Kidney (tissue), 14 donors: ENCODE measurements around the gene ELOVL1. TPM values are rescaled to one million over a fixed set of nuclear protein-coding genes. Genes with fewer than 3 reads are reported as not detected.
A peak's percentile ranks its signal among the peaks of the same experiment; 100 is the strongest.

Experiments
- DNase-seq, 5 donors: peaks; one replicate each; pipeline ENCODE4 v3.0.0-alpha.2; 2013 to 2020
- FAIRE-seq: peaks from 2 replicates; lab custom pipeline; 2012; peaks lifted over from hg19 to GRCh38; lab: Jason Lieb, UNC
- H3K27ac ChIP-seq, 2 donors: one replicate each; pipeline ENCODE4 v1.7.0; 2013; ENCODE audit warnings: low read depth in 2 of 2, low read length in 2 of 2, inconsistent platforms in 1 of 2
- H3K27me3 ChIP-seq: one replicate; pipeline ENCODE4 v1.7.1; 2013; ENCODE audit warnings: low read length, inconsistent platforms; ENCODE audit not compliant: control insufficient read depth, insufficient read depth
- H3K36me3 ChIP-seq, 3 donors: one replicate each; pipeline versions ENCODE4 v1.7.0 to v1.7.1; 2013; ENCODE audit warnings: low read length in 3 of 3, control low read depth in 1 of 3, inconsistent platforms in 1 of 3; ENCODE audit not compliant: insufficient read depth in 3 of 3, control insufficient read depth in 2 of 3
- H3K4me1 ChIP-seq, 3 donors: one replicate each; pipeline versions ENCODE4 v1.7.0 to v1.7.1; 2013; ENCODE audit warnings: low read length in 3 of 3, inconsistent platforms in 1 of 3, low read depth in 1 of 3; ENCODE audit not compliant: control insufficient read depth in 2 of 3, insufficient read depth in 2 of 3
- H3K4me3 ChIP-seq, 3 donors: one replicate each; pipeline versions ENCODE4 v1.7.0 to v1.8.1; 2013; ENCODE audit warnings: low read length in 3 of 3, control low read depth in 1 of 3, inconsistent platforms in 1 of 3
- H3K9ac ChIP-seq, 3 donors: one replicate each; pipeline versions ENCODE4 v1.7.0 to v1.7.1; 2013; ENCODE audit warnings: low read length in 3 of 3, control low read depth in 1 of 3, inconsistent platforms in 1 of 3
- H3K9me3 ChIP-seq, 3 donors: one replicate each; pipeline versions ENCODE4 v1.7.0 to v1.7.1; 2013; ENCODE audit warnings: low read length in 3 of 3, control low read depth in 1 of 3, inconsistent platforms in 1 of 3; ENCODE audit not compliant: control insufficient read depth in 2 of 3, insufficient read depth in 1 of 3
- CTCF ChIP-seq: IDR thresholded peaks from 3 replicates; pipeline ENCODE4 v1.5.1; 2012; ENCODE audit warnings: mild to moderate bottlenecking, moderate library complexity, borderline replicate concordance; ENCODE audit not compliant: insufficient read depth; ENCODE audit errors: extremely low read depth
- intact Hi-C: fragments of 100-400 bp; cut with DNase I; formaldehyde crosslinking; loops from one replicate; pipeline ENCODE4 v1.11.1; 2022
- polyA plus RNA-seq: library from polyadenylated mRNA; stranded (reverse); fragments of 350-450 nt; fragmentation: Illumina TruSeq; extraction: RNeasy Lipid Tissue Mini Kit (QIAGEN cat#74804); gene quantifications from one replicate; pipeline ENCODE4 v1.2.3, GENCODE V29; 2014; ENCODE audit warnings: low read depth, low replicate concordance; ENCODE audit not compliant: insufficient read depth
- total RNA-seq: library from RNA; stranded (reverse); fragmentation: NEBNext Ultra II Directional; extraction: Animal tissue kit (Norgen Biotek cat#: 25700); gene quantifications from one replicate; pipeline ENCODE4 v1.2.1, GENCODE V29; 2021
- donor health status: control.
- donor health status: control.
- donor health status: control.
- donor health status: control.
- donor health status: control.
- donor health status: DM: yes; HTN: yes; CAD: no.
- donor health status: Normal renal cell carcinoma (clear cell type).

ELOVL1 gene
- total and polyA plus RNA-seq, 2 donors from 2014 or later: 85.1 to 86.0 TPM

- Histone ChIP-seq H3K4me1 (peaks cover 3 to 17% (median 9%) of the 10 kb centered on the region in 3 donors), H3K9ac (no peak overlapping the region), H3K27me3 (no peaks in the 10 kb centered on the region), H3K27ac (no peak overlapping the region), H3K4me3 (no peak overlapping the region), H3K9me3 (no peaks in the 10 kb centered on the region), H3K36me3 (no peaks in the 10 kb centered on the region)
- intact Hi-C loops: no loop called here
- FAIRE-seq (no peak), DNase-seq (no peak)
- TF ChIP-seq CTCF: no peak
Observed at GRCh38 chr1:43351421-43352350, 16.1 kb downstream of the ELOVL1 start.

- Histone ChIP-seq H3K27ac (no peak overlapping the region), H3K36me3 (no peaks in the 10 kb centered on the region), H3K4me1 (peaks cover 3 to 17% (median 9%) of the 10 kb centered on the region in 3 donors), H3K4me3 (no peak overlapping the region), H3K9ac (no peak overlapping the region), H3K27me3 (no peaks in the 10 kb centered on the region), H3K9me3 (no peaks in the 10 kb centered on the region)
- DNase-seq (no peak), FAIRE-seq (no peak)
- intact Hi-C loops: no loop called here
- TF ChIP-seq CTCF: no peak
Observed at GRCh38 chr1:43350976-43351375, 16.8 kb downstream of the ELOVL1 start.

GRCh38 chr1:43349594-43350306 is 18.1 kb downstream of the ELOVL1 start:
- no peak for TF ChIP-seq CTCF
- FAIRE-seq: no peak
- peaks cover 3 to 17% (median 9%) of the 10 kb centered on the region in 3 donors for H3K4me1 ChIP-seq
- no peaks in the 10 kb centered on the region for H3K36me3 ChIP-seq
- intact Hi-C loops: no loop called here
- H3K27ac ChIP-seq: peak overlapping the region; percentile 97 to 98
- peak in 3 of 5 donors; percentile 39 to 57 (median 53) for DNase-seq
- H3K4me3 ChIP-seq: peak overlapping the region; percentile 59 to 73 (median 70)
- peak overlapping the region; percentile 40 to 66 (median 52) for H3K9ac ChIP-seq
- H3K9me3 ChIP-seq: no peaks in the 10 kb centered on the region
- H3K27me3 ChIP-seq: no peaks in the 10 kb centered on the region
